Vagina (tissue), 2 donors: ENCODE data around the gene SETBP1. TPM values are rescaled to one million over a fixed set of nuclear protein-coding genes. Genes with fewer than 3 reads are reported as not detected.
A peak's percentile ranks its signal among the peaks of the same experiment; 100 is the strongest.
"Not testable (repeated sequence)": the region's sequence is repeated elsewhere in the genome, so short reads cannot be mapped to it uniquely, and the experiment has no call there.

Experiments
- DNase-seq, 2 donors: peaks; one replicate each; pipeline ENCODE4 v3.0.0-alpha.2; 2017; ENCODE audit errors: extremely low spot score in 2 of 2
- H3K27ac ChIP-seq: fragments of 200-600 bp; sonication (generic); one replicate; pipeline ENCODE4 v1.5.1; 2019
- H3K27me3 ChIP-seq: fragments of 200-600 bp; sonication (generic); one replicate; pipeline ENCODE4 v1.5.1; 2019
- H3K36me3 ChIP-seq, 2 donors: fragments of 200-600 bp; sonication (generic); one replicate each; pipeline ENCODE4 v1.5.1; 2017 to 2019
- H3K4me1 ChIP-seq: fragments of 200-600 bp; sonication (generic); one replicate; pipeline ENCODE4 v1.5.1; 2019
- H3K4me3 ChIP-seq, 2 donors: fragments of 200-600 bp; sonication (generic); 1 replicate in 1 of 2; 2 replicates in 1 of 2; pipeline ENCODE4 v1.5.1; 2016 to 2019
- H3K9me3 ChIP-seq: fragments of 200-600 bp; sonication (generic); one replicate; pipeline ENCODE4 v1.5.1; 2019
- POLR2A ChIP-seq, 2 donors: fragments of 450-650 bp; IDR thresholded peaks; one replicate each; pipeline ENCODE4 v1.6.1; 2017; ENCODE audit warnings: antibody characterized with exemption in 2 of 2, mild to moderate bottlenecking in 2 of 2, moderate library complexity in 2 of 2
- POLR2AphosphoS5 ChIP-seq, 2 donors: sonication (generic); formaldehyde crosslinking; IDR thresholded peaks; one replicate each; pipeline ENCODE4 v1.9.0; 2017; ENCODE audit warnings: antibody characterized with exemption in 2 of 2, mild to moderate bottlenecking in 2 of 2, low read depth in 1 of 2; ENCODE audit not compliant: insufficient read depth in 1 of 2
- intact Hi-C: fragments of 100-400 bp; cut with DNase I; formaldehyde crosslinking; loops from one replicate; pipeline ENCODE4 v1.15.1; 2023
- total RNA-seq: library from RNA; depleted of rRNA; stranded (reverse); fragments of >200 nt; gene quantifications from one replicate; pipeline ENCODE4 v1.2.3, GENCODE V29; 2016
- TF ChIP-seq, protein P1 (sequence below), 3 experiments: fragments of 450-650 bp in 2 of 3; fragments of 200-600 bp in 1 of 3; sonication (generic) in 1 of 3; IDR thresholded peaks; one replicate each; pipeline ENCODE4 v1.5.1; 2017 to 2019; ENCODE audit warnings: antibody characterized with exemption in 3 of 3, mild to moderate bottlenecking in 2 of 3, moderate library complexity in 2 of 3

The SETBP1 gene
- total RNA-seq, 1 donor from 2014 or later = 38.1 TPM

DNA sequence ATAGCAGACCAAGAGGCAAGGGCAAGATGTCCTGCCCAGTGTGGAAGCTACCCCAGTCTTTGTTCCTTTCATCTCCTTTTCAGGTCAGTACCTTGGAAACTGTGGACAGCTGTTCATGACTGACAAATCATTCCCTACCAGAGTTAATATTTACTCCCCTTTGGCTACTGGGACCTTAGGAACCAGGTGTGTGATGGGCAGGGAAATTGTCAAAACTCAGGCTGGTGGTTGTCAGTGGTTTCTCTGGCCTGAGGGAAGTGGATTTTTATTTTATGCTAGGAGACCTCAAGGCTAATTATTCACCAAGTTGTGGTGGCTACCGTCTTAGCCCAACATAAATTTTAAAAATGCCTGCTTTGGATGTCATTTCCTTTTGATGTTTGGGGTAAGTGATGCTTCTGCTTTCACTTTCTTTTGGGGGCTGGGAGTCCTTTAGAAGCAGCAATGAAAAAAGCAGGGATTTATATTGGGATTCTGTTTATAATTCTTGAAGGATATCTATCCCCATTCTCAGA is 119.3 kb downstream of the SETBP1 start:
- no peaks in the 10 kb centered on the region for H3K9me3 ChIP-seq
- TF ChIP-seq, protein P1, sequence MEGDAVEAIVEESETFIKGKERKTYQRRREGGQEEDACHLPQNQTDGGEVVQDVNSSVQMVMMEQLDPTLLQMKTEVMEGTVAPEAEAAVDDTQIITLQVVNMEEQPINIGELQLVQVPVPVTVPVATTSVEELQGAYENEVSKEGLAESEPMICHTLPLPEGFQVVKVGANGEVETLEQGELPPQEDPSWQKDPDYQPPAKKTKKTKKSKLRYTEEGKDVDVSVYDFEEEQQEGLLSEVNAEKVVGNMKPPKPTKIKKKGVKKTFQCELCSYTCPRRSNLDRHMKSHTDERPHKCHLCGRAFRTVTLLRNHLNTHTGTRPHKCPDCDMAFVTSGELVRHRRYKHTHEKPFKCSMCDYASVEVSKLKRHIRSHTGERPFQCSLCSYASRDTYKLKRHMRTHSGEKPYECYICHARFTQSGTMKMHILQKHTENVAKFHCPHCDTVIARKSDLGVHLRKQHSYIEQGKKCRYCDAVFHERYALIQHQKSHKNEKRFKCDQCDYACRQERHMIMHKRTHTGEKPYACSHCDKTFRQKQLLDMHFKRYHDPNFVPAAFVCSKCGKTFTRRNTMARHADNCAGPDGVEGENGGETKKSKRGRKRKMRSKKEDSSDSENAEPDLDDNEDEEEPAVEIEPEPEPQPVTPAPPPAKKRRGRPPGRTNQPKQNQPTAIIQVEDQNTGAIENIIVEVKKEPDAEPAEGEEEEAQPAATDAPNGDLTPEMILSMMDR (IDR thresholded peaks at IDR 0.05) = no peak
- TF ChIP-seq POLR2AphosphoS5 (IDR thresholded peaks at IDR 0.05; ENCODE audit: insufficient read depth in 1 of 2, low read depth in 1 of 2) (no peak), POLR2A (IDR thresholded peaks at IDR 0.05) (no peak)
- no peaks in the 10 kb centered on the region for H3K36me3 ChIP-seq
- H3K4me1 ChIP-seq = peaks cover 23% of the 10 kb centered on the region
- DNase-seq = no peak
- H3K4me3 ChIP-seq = no peak overlapping the region
- intact Hi-C loops = no loop called here
- H3K27me3 ChIP-seq = no peaks in the 10 kb centered on the region
- no peak overlapping the region for H3K27ac ChIP-seq

DNA sequence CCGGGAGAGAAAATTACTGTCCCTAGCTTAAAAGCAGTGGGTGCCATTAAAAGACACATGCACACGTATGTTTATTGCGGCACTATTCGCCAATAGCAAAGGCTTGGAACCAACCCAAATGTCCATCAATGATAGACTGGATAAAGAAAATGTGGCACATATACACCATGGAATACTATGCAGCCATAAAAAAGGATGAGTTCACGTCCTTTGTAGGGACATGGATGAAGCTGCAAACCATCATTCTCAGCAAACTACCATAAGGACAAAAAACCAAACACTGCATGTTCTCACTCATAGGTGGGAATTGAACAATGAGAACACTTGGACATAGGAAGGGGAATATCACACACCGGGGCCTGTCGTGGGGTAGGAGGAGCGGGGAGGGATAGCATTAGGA is 120.1 kb downstream of the SETBP1 start:
- H3K4me1 ChIP-seq = peaks cover 23% of the 10 kb centered on the region
- H3K36me3 ChIP-seq, H3K4me3 ChIP-seq, intact Hi-C loops, H3K9me3 ChIP-seq, DNase-seq, H3K27me3 ChIP-seq, H3K27ac ChIP-seq: not testable (repeated sequence)

DNA sequence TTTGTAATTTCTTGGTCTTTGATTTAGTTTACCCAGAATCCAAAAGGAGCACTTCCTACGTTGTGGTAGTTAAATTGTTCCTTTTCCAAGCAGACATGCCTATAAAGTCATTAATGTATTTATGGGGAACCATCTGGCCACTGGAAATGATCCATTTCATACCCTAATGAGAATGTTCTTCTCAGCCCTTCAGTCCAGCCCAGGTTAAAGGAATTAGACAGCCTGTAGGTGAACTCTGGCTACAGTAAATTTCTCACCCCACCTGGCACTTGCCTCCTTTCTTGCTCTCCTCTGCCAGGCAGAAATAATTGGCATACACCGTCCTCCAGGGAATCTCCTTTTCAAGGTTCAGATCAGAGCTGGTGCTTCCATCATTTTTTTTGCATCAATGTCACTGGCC is 121.1 kb downstream of the SETBP1 start:
- Histone ChIP-seq H3K4me3 (no peak overlapping the region), H3K9me3 (no peaks in the 10 kb centered on the region), H3K27me3 (no peaks in the 10 kb centered on the region), H3K27ac (peak overlapping the region; percentile 83), H3K4me1 (peaks cover 23% of the 10 kb centered on the region), H3K36me3 (no peaks in the 10 kb centered on the region)
- no peak for DNase-seq
- intact Hi-C loops = no loop called here
- TF ChIP-seq, protein P1 (IDR thresholded peaks at IDR 0.05) = no peak
- TF ChIP-seq POLR2AphosphoS5 (IDR thresholded peaks at IDR 0.05; ENCODE audit: insufficient read depth in 1 of 2, low read depth in 1 of 2) (no peak), POLR2A (IDR thresholded peaks at IDR 0.05) (no peak)

DNA sequence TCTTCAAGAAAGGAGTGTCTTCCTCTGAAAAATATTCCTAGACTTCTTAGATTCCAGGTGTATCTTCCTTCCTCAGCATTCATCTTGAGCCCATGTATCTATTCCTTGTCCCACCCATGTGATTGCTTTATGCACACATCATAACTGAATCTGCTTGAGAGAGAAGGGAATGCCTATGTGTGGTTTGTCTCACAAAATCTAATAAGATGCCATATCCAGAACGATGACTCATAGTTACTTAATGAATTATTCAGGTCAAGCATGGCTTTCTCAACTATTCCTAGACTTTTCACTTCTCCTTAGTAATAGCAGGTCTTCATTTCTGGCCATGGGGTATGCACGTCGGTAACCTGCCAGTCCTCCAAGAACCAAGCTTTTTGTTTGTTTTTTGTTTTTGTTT is 121.8 kb downstream of the SETBP1 start:
- peaks cover 23% of the 10 kb centered on the region for H3K4me1 ChIP-seq
- H3K9me3 ChIP-seq = no peaks in the 10 kb centered on the region
- no peak for DNase-seq
- intact Hi-C loops = no loop called here
- H3K27ac ChIP-seq = peak overlapping the region; percentile 83
- H3K4me3 ChIP-seq = no peak overlapping the region
- TF ChIP-seq POLR2AphosphoS5 (IDR thresholded peaks at IDR 0.05; ENCODE audit: insufficient read depth in 1 of 2, low read depth in 1 of 2) (no peak), POLR2A (IDR thresholded peaks at IDR 0.05) (no peak)
- TF ChIP-seq, protein P1 (IDR thresholded peaks at IDR 0.05) = no peak
- no peaks in the 10 kb centered on the region for H3K27me3 ChIP-seq
- H3K36me3 ChIP-seq = no peaks in the 10 kb centered on the region

DNA sequence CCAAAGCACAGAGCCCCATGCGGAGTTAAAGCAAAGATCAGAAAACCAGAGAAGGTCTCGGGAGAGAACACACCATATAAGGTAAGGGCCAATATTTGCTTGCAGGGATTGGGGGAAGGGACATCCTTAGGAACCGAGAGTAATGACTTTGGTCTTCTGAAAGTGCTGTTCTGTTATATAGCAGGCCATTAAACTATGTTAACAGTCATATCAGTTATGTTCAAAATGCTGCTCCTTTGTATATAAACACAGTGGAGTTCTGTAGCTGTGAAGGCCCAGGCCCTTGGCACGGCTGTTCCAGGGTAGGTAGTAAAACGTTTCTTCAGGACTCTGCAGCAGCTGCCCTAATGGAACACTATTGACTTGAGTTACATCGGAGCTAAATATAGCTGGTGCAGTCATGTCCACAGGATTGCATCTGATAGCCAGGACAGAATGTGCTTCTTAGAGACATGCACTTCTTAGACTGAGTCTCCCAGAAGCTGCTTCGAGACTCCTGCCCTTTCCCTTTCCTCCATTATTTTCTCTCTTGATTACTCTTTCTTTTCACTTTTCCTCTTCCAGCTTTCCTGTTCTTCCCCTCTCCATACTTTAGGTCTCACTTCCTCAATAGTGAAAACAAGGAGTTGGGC is 122.4 kb downstream of the SETBP1 start:
- DNase-seq = peak in 1 of 2 donors; percentile 93
- intact Hi-C loops = no loop called here
- TF ChIP-seq, protein P1 (IDR thresholded peaks at IDR 0.05) = no peak
- peak in 1 of 2 donors; percentile 79 for TF ChIP-seq POLR2AphosphoS5 (IDR thresholded peaks at IDR 0.05; ENCODE audit: insufficient read depth in 1 of 2, low read depth in 1 of 2)
- peak overlapping the region; percentile 83 for H3K27ac ChIP-seq
- no peaks in the 10 kb centered on the region for H3K36me3 ChIP-seq
- H3K4me3 ChIP-seq = no peak overlapping the region
- H3K4me1 ChIP-seq = peaks cover 29% of the 10 kb centered on the region
- H3K9me3 ChIP-seq = no peaks in the 10 kb centered on the region
- no peaks in the 10 kb centered on the region for H3K27me3 ChIP-seq
